ENCODE measurements around the gene TRIP6. TPM values are rescaled to one million over a fixed set of nuclear protein-coding genes. Genes with fewer than 3 reads are reported as not detected.

TRIP6 gene
- total RNA-seq, 1 experiment from 2014 or later: 102 TPM

DNA sequence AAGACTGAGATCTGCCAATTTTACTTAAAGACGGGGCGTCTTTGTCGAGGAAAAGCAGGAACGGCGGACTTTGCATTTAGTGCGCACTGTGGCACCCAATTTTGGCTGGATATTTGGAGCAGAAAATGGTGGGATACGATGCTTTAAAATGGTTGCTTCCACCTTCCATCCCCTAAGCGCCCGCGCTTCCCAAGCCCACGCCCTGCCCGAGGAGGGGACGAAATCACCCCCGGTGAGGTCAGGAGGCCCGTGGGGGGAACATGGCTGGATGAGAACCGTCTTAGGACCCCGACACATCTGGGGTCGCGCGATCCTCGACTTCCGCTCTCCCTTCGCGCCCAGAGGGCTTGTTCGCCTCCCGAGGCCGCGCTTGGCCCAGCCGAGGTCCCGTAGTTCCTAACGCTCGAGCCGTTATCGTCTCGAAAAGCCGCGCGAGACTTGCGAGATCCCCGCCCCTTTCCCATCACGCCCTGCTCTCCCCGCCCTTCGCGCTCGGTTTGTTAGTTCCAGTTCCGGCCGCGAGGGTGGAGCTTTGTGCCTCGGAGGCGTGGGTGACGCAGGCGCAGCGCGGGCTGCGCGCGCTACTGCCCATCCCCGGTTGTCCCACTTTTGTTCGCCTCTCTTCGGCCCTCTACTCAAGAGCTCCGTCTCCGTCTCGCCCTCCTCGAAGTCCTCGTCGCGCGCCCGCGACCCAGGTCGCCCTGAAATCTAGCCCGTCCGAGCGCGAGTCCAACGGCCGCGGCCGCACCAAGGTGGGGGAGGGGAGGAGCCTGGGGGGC is 7.6 kb downstream of the TRIP6 start, which contains the start of gene SRRT:
Gene SRRT, plus strand, starts transcription at position 527 of the 779 bp plus-strand sequence. CDS start 488 bp downstream, outside the sequence.
- H3K27me3 ChIP-seq (ENCODE audit: insufficient read depth, low read length): no peaks in the 10 kb centered on the region
- peak within 1 kb of the TSS; percentile 92 for H3K4me2 ChIP-seq (ENCODE audit: low read length)
- ATAC-seq (peak; percentile 92), DNase-seq (ENCODE audit: low read depth, low spot score) (peak; percentile 96)
- ChIA-PET RAD21 (ENCODE audit: low non-redundant PET in 1 of 2, low total read pairs in 2 of 2, uncharacterized antibody in 2 of 2, unreplicated experiment in 2 of 2) (interaction anchor here (0.8 to 1.1 kb wide), 2 partner anchors 15 to 47 kb away, joined by 3 to 4 read pairs; partner anchors contain the start of genes EPHB4 (in 1 of the 2) and UFSP1 (in 1 of the 2)), POLR2A (interaction anchor here (0.6 to 2.4 kb wide), 15 partner anchors 8 to 446 kb away, joined by 3 to 31 read pairs (median 3); partner anchors contain the start of genes EPHB4, POP7, SERPINE1 and TRIP6), CTCF (interaction anchor here (0.7 to 1.1 kb wide), 7 partner anchors 15 to 269 kb away, joined by 3 to 6 read pairs (median 4); partner anchors contain the start of genes POP7, SLC12A9 and UFSP1)
- TSS peak; percentile 97 for BruUV-seq (replicated peaks)
- H3K4me1 ChIP-seq (ENCODE audit: control insufficient read depth in 1 of 2, insufficient read depth in 2 of 2, low read length in 2 of 2): peaks cover 12 to 24% of the 10 kb centered on the region in 2 experiments
- peak within 1 kb of the TSS; percentile 97 to 98 for H3K4me3 ChIP-seq (replicated peaks in 1 of 2; ENCODE audit: low read depth in 1 of 2, low read length in 2 of 2)
- H3K79me2 ChIP-seq (ENCODE audit: insufficient read depth, low read length): peaks cover 72% of the 10 kb centered on the region
- H3K36me3 ChIP-seq (ENCODE audit: control insufficient read depth in 1 of 2, insufficient read depth in 2 of 2, low read length in 2 of 2): peaks cover 25 to 56% of the 10 kb centered on the region in 2 experiments
- intact Hi-C loops (cut with micrococcal nuclease): no loop called here
- H3K9me3 ChIP-seq (ENCODE audit: control insufficient read depth in 1 of 2, insufficient read depth in 1 of 2, low read depth in 1 of 2, low read length in 2 of 2): no peaks in the 10 kb centered on the region
- peak within 1 kb of the TSS; percentile 84 for H3K27ac ChIP-seq (ENCODE audit: low read depth, low read length)
- no peak within 1 kb of the TSS for H2AFZ ChIP-seq (ENCODE audit: low read depth, low read length, poor library complexity, severe bottlenecking)
- peak within 1 kb of the TSS; percentile 97 for H3K9ac ChIP-seq (ENCODE audit: low read length)
- H4K20me1 ChIP-seq (ENCODE audit: insufficient read depth): peaks cover 15% of the 10 kb centered on the region; the same call in 1 of the 2 replicates
- no peaks in the 10 kb centered on the region for H3K9me2 ChIP-seq (ENCODE audit: insufficient read depth)
- TF ChIP-seq YY1 (IDR thresholded peaks at IDR 0.05; ENCODE audit: extremely low read depth, insufficient replicate concordance, low read depth, low read length) (peak; percentile 82), SP1 (IDR thresholded peaks at IDR 0.05; ENCODE audit: low read depth) (no peak), ELF1 (IDR thresholded peaks at IDR 0.05; ENCODE audit: borderline replicate concordance, low read depth) (no peak), POLR2A (IDR thresholded peaks at IDR 0.05; ENCODE audit: borderline replicate concordance, extremely low read depth, insufficient read depth, insufficient read length) (peak; percentile 79), ZFX (IDR thresholded peaks at IDR 0.05) (peak; percentile 78; the same call in 1 of the 2 replicates), CBX3 (IDR thresholded peaks at IDR 0.05; ENCODE audit: low read depth) (no peak), RAD21 (IDR thresholded peaks at IDR 0.05; ENCODE audit: low read depth) (no peak), JUND (IDR thresholded peaks at IDR 0.05) (no peak), EGR1 (IDR thresholded peaks at IDR 0.05; ENCODE audit: low read depth) (no peak), ZNF274 (IDR thresholded peaks at IDR 0.05; ENCODE audit: low read depth, low read length) (no peak), SIN3A (IDR thresholded peaks at IDR 0.05; ENCODE audit: low read depth) (no peak), FOSL1 (IDR thresholded peaks at IDR 0.05; ENCODE audit: low read depth) (no peak), EZH2 (IDR thresholded peaks at IDR 0.05) (no peak), SRF (IDR thresholded peaks at IDR 0.05; ENCODE audit: low read depth) (no peak), POLR2AphosphoS5 (IDR thresholded peaks at IDR 0.05; ENCODE audit: low read depth, low read length) (peak; percentile 98)
- TF ChIP-seq, protein P1, sequence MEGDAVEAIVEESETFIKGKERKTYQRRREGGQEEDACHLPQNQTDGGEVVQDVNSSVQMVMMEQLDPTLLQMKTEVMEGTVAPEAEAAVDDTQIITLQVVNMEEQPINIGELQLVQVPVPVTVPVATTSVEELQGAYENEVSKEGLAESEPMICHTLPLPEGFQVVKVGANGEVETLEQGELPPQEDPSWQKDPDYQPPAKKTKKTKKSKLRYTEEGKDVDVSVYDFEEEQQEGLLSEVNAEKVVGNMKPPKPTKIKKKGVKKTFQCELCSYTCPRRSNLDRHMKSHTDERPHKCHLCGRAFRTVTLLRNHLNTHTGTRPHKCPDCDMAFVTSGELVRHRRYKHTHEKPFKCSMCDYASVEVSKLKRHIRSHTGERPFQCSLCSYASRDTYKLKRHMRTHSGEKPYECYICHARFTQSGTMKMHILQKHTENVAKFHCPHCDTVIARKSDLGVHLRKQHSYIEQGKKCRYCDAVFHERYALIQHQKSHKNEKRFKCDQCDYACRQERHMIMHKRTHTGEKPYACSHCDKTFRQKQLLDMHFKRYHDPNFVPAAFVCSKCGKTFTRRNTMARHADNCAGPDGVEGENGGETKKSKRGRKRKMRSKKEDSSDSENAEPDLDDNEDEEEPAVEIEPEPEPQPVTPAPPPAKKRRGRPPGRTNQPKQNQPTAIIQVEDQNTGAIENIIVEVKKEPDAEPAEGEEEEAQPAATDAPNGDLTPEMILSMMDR (IDR thresholded peaks at IDR 0.05 in 2 of 3, conservative IDR thresholded peaks at IDR 0.05 in 1 of 3; ENCODE audit: borderline replicate concordance in 1 of 3, insufficient read depth in 1 of 3, low read depth in 2 of 3, low read length in 2 of 3): peak in 1 of 3 experiments; percentile 15; a peak in 1 of 6 replicates
- TF ChIP-seq, protein P2, sequence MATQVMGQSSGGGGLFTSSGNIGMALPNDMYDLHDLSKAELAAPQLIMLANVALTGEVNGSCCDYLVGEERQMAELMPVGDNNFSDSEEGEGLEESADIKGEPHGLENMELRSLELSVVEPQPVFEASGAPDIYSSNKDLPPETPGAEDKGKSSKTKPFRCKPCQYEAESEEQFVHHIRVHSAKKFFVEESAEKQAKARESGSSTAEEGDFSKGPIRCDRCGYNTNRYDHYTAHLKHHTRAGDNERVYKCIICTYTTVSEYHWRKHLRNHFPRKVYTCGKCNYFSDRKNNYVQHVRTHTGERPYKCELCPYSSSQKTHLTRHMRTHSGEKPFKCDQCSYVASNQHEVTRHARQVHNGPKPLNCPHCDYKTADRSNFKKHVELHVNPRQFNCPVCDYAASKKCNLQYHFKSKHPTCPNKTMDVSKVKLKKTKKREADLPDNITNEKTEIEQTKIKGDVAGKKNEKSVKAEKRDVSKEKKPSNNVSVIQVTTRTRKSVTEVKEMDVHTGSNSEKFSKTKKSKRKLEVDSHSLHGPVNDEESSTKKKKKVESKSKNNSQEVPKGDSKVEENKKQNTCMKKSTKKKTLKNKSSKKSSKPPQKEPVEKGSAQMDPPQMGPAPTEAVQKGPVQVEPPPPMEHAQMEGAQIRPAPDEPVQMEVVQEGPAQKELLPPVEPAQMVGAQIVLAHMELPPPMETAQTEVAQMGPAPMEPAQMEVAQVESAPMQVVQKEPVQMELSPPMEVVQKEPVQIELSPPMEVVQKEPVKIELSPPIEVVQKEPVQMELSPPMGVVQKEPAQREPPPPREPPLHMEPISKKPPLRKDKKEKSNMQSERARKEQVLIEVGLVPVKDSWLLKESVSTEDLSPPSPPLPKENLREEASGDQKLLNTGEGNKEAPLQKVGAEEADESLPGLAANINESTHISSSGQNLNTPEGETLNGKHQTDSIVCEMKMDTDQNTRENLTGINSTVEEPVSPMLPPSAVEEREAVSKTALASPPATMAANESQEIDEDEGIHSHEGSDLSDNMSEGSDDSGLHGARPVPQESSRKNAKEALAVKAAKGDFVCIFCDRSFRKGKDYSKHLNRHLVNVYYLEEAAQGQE (IDR thresholded peaks at IDR 0.05; ENCODE audit: low read depth): no peak
- TF ChIP-seq, protein P3, sequence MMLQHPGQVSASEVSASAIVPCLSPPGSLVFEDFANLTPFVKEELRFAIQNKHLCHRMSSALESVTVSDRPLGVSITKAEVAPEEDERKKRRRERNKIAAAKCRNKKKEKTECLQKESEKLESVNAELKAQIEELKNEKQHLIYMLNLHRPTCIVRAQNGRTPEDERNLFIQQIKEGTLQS (IDR thresholded peaks at IDR 0.05): no peak
- TF ChIP-seq, protein P4, sequence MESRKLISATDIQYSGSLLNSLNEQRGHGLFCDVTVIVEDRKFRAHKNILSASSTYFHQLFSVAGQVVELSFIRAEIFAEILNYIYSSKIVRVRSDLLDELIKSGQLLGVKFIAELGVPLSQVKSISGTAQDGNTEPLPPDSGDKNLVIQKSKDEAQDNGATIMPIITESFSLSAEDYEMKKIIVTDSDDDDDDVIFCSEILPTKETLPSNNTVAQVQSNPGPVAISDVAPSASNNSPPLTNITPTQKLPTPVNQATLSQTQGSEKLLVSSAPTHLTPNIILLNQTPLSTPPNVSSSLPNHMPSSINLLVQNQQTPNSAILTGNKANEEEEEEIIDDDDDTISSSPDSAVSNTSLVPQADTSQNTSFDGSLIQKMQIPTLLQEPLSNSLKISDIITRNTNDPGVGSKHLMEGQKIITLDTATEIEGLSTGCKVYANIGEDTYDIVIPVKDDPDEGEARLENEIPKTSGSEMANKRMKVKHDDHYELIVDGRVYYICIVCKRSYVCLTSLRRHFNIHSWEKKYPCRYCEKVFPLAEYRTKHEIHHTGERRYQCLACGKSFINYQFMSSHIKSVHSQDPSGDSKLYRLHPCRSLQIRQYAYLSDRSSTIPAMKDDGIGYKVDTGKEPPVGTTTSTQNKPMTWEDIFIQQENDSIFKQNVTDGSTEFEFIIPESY (IDR thresholded peaks at IDR 0.05; ENCODE audit: extremely low read depth, insufficient replicate concordance, low read length): peak; percentile 99

Measured in HCT116 (cell line).